ENCODE data around the gene RNF11.

RNF11 gene

DNA sequence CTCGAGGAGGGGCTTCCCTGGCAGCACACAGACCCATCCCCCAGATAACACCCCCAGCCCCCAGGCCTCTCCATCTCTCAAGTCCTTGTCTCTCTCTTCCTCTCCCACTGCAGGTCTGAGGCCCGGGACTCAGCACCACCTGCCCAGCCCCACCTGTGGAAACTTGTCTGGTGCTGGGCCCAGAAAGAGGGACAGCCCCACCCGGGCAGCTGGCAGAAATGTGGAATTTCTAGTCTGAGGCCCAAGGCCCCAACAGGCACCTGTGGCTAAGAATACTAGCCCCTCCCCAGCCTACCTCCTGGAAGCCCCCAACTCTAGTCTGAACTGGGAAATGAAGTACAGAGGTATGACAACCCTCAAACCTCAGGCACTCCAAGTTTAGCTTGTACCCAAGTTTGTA is 78.9 kb downstream of the RNF11 start:
- TF ChIP-seq, protein P1, sequence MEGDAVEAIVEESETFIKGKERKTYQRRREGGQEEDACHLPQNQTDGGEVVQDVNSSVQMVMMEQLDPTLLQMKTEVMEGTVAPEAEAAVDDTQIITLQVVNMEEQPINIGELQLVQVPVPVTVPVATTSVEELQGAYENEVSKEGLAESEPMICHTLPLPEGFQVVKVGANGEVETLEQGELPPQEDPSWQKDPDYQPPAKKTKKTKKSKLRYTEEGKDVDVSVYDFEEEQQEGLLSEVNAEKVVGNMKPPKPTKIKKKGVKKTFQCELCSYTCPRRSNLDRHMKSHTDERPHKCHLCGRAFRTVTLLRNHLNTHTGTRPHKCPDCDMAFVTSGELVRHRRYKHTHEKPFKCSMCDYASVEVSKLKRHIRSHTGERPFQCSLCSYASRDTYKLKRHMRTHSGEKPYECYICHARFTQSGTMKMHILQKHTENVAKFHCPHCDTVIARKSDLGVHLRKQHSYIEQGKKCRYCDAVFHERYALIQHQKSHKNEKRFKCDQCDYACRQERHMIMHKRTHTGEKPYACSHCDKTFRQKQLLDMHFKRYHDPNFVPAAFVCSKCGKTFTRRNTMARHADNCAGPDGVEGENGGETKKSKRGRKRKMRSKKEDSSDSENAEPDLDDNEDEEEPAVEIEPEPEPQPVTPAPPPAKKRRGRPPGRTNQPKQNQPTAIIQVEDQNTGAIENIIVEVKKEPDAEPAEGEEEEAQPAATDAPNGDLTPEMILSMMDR (conservative IDR thresholded peaks at IDR 0.05) = no peak
- peak overlapping the region; percentile 88 for H3K27ac ChIP-seq

DNA sequence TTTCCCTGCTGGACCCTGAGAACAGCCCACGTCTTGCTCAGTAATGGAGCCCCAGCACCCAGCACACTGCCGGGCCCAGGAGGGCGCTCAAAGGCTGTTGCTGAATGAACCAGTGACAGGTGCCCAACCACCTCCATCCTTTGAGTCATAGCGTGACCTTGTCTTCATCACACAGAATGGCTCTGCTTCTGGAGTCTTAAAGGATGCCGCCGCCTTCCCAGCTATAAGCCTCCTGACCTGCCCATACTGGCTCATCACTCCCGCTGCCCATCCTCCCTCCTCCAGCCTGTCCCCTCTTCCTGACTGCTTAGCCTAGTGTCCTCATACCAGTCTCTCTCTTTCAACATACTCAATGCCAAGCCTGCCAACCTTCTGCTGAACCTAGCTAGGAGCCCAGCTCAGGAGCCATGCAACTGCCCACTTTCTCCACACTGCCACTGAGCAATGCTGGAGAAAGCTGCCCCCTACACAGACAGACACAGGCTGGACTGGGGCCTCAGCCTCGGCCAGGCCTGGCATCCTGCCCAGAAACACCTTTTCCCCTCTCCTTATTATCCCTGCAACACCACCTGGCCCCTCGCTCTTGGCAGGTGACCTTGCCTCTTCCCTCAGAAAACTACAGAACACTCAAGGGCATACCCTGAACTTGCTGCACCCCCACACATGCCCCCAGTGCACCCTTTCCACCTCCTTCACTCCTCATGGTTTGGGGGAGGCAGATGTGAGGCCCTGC is 80.2 kb downstream of the RNF11 start:
- TF ChIP-seq, protein P1 (conservative IDR thresholded peaks at IDR 0.05) = no peak
- no peak overlapping the region for H3K27ac ChIP-seq

DNA sequence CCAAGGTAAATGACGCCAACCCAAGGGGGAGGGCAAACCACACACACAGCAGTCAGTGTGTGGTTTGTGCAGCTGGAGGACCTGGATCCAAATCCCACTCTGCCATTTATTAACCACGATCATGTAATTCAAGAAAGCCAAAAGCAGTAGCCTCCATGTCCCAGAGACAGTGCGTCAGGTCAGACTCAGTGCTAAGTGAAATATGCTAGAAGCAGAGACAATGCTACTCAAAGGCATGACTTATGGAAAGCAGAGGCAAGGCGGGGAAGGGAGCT is 80.7 kb downstream of the RNF11 start:
- TF ChIP-seq, protein P1 (conservative IDR thresholded peaks at IDR 0.05) = no peak
- no peak overlapping the region for H3K27ac ChIP-seq

DNA sequence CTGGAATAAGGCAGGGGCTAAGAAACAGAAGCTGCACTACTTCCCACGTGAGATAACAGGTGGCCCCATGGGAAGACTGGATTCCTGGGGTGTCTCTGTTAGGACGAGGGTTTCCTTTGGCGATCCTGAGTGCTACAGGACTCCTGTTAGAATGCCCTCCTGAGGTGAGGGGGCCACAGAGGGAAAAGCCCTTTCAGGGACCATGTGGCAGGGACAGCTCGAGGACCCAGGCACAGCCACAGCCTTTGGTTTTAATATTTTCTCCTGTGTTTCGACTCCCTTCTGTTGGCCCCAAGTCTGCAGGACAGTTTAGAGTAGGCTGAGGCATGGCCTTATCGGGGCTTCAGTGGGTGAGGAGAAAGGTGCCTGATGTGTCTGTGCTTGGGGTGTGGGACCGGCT is 81.7 kb downstream of the RNF11 start:
- TF ChIP-seq, protein P1 (conservative IDR thresholded peaks at IDR 0.05) = no peak
- H3K27ac ChIP-seq = no peak overlapping the region

DNA sequence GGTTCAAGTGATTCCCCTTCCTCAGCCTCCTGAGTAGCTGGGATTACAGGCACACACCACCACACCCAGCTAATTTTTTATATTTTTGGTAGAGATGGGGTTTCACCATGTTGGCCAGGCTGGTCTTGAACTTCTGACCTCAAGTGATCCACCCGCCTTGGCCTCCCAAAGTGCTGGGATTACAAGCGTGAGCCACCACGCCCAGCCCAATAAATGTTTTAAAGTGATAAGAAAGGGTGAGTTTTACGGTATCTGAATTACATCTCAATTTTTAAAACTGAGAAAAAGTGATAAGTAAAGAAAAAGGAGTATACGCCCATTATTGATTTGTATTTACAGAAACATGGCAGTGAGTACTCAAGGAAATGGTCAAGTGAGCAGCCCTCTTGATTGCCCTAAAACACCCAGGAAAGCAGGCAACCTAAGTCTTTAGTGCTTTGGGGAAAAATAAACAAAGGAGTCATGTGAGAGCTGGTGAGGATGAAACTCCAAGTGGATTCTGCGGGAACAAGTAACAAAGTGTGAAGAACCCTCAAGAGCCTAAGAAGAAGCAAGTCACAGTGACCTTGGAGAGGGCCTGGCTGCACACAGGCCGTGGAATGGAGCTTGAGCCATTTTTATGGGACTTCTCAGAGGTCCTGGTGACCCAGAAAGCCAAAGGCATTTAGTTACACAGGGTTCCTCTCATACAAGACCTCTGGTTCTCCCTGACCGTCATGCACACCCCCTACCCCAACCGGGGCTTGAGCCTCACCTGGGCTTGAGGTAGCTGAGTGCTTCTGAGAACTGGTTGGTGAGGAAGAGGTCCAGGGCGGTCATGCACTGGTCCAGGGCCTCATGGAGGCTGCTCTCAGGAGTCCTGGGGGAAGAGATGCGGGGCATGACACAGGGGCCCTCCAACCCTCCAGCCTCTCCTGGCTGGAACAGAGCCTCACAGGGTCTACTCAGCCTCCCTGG is 85.2 kb downstream of the RNF11 start:
- TF ChIP-seq, protein P1 (conservative IDR thresholded peaks at IDR 0.05) = no peak
- H3K27ac ChIP-seq = no peak overlapping the region

DNA sequence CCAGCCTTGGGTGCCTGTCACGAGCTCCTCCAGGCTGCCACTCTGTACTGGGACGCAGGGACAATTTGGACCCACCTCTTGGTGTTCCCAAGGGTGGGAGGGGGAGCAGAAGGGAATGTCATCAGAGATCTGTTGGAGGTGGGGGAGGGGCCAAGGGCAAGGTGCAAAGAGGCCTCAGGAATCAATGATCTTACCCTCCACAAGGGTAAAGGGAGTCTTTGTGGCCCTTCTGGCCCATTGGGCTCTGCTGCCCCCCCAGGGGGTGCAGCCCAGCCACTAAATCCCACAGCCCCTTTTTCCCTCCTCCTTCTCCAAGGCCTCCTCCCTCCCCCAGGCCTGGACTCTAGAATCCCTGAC is 85.8 kb downstream of the RNF11 start:
- H3K27ac ChIP-seq = no peak overlapping the region
- TF ChIP-seq, protein P1 (conservative IDR thresholded peaks at IDR 0.05) = no peak

DNA sequence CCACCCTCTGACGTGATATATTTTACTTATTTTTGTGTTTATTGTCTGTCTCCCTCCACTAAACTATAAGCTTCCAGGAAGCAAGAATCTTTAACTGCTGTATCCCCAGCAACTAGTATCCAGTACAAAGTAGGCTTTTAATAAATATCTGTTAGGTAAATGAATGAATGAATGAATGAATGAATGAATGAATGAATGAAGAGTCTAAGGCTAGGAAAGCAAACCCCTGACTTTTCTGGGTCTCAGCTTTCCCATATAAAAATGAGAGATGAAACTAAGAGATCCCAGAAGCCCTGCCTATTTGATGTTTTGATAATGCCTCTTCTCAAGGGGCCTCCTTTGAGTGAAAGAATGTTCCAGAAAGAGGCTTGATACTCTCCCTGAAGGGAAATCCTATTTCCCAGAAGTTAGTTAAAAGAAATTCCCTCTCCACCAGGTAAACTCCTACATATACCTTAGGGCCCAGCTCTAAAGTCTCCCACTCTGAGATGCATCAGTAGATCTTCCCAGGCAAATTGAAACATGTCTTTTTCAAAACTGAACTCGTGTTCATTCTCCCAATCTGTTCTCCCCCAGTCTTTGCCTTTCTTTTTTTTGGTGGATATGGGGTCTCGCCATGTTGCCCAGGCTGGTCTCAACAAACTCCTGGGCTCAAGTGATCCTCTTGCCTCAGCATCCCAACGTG is 86.5 kb downstream of the RNF11 start:
- no peak overlapping the region for H3K27ac ChIP-seq
- TF ChIP-seq, protein P1 (conservative IDR thresholded peaks at IDR 0.05) = no peak
